Fibroblast of pulmonary artery (primary cell): ENCODE results near the gene SCAMP3.
"Not testable (repeated sequence)": the region's sequence is repeated elsewhere in the genome, so short reads cannot be mapped to it uniquely, and the experiment has no call there.

Experiments used
- DNase-seq: peaks from one replicate; pipeline ENCODE4 v3.0.0-alpha.2; 2010; ENCODE audit warnings: low read depth
- H3K4me3 ChIP-seq: replicated peaks from 2 replicates; pipeline ENCODE4 v1.5.1; 2011; ENCODE audit warnings: low read depth, mild to moderate bottlenecking, control low read depth, low read length, moderate library complexity
- CTCF ChIP-seq: IDR thresholded peaks from 2 replicates; pipeline ENCODE4 v1.5.1; 2011; ENCODE audit warnings: mild to moderate bottlenecking, control low read depth, low read length, inconsistent platforms; ENCODE audit errors: missing control alignments

The SCAMP3 gene

GRCh38 chr1:155250246-155250632, 11.9 kb downstream of the SCAMP3 start:
- no peak overlapping the region for H3K4me3 ChIP-seq
- no peak for DNase-seq

GRCh38 chr1:155247667-155248553, 14.2 kb downstream of the SCAMP3 start:
- H3K4me3 ChIP-seq, result no peak overlapping the region
- DNase-seq, result no peak
- TF ChIP-seq CTCF, result no peak

More at GRCh38 chr1:155250246-155250632, 11.9 kb downstream of the SCAMP3 start:
- TF ChIP-seq CTCF, result no peak

- DNase-seq, H3K4me3 ChIP-seq: not testable (repeated sequence)
These were observed 15.4 kb downstream of the SCAMP3 start for GRCh38 chr1:155246796-155247195.

GRCh38 chr1:155245163-155245524, 17.0 kb downstream of the SCAMP3 start:
- no peak for TF ChIP-seq CTCF
- DNase-seq, result no peak
- peak overlapping the region; percentile 74 for H3K4me3 ChIP-seq

- DNase-seq, result peak; percentile 100
- peak overlapping the region; percentile 74 for H3K4me3 ChIP-seq
- TF ChIP-seq CTCF, result peak; percentile 24
These were observed 17.6 kb downstream of the SCAMP3 start for GRCh38 chr1:155244368-155245162.

- TF ChIP-seq CTCF, result no peak
- H3K4me3 ChIP-seq, result peak overlapping the region; percentile 74
- DNase-seq, result peak; percentile 35
These were observed 19.3 kb downstream of the SCAMP3 start for GRCh38 chr1:155242805-155243358.

- H3K4me3 ChIP-seq, result no peak overlapping the region
- no peak for TF ChIP-seq CTCF
- DNase-seq, result no peak
These were observed 20.3 kb downstream of the SCAMP3 start for GRCh38 chr1:155241841-155242264.
